M059J (cell line): ENCODE data around the gene PSORS1C1. TPM values are rescaled to one million over a fixed set of nuclear protein-coding genes. Genes with fewer than 3 reads are reported as not detected.
"Not testable (repeated sequence)": the region's sequence is repeated elsewhere in the genome, so short reads cannot be mapped to it uniquely, and the experiment has no call there.

Source experiments
- DNase-seq: peaks from one replicate; pipeline ENCODE4 v3.0.0-alpha.2; 2012; ENCODE audit warnings: low read depth
- total RNA-seq: library from RNA; depleted of rRNA; stranded (reverse); fragments of >200 nt; shearing (Covaris generic); gene quantifications from 2 replicates; pipeline ENCODE4 v1.2.3, GENCODE V29; 2014

The PSORS1C1 gene
- total RNA-seq, 1 experiment from 2014 or later, result 8.3 TPM

DNA sequence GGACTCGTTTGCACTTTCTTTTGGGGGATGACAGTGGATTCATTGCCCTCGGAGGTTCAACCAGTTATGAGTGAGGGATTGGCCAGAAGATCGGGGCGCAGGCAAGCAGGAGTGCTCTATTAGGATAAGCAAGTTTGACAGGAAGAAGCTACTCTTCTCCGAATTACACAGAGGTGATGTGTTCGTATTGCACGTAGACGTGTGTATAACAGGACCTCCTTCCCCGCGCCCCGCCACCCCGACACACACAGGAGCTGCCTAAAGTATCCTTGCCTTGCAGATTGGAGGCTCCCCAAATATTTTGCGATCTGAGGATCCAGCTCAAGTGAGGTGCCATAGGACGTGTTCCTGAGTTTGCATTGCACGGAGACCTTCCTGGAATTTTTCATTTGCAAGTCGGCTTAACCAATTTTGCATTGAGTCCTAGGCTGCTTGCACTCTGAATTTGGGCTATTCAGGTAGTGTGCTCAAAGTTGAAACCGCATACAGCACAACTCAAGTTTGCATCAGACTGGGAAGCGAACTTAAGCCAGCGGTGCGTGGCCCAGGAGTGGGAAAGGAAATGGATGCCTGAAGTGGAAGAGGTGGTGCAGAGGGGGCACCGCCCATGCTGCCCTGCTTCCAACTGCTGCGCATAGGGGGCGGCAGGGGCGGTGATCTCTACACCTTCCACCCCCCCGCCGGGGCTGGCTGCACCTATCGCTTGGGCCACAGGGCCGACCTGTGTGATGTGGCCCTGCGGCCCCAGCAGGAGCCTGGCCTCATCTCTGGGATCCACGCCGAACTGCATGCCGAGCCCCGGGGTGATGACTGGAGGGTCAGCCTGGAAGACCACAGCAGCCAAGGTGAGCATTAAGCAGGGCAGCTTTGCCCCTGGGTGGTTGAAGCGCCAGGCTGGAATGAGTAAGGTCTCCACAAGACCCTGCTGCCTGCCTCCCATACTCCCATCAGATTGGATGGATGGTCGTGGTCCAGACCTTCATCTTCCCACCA is 44.6 kb downstream of the PSORS1C1 start:
- peak; percentile 67 for DNase-seq

DNA sequence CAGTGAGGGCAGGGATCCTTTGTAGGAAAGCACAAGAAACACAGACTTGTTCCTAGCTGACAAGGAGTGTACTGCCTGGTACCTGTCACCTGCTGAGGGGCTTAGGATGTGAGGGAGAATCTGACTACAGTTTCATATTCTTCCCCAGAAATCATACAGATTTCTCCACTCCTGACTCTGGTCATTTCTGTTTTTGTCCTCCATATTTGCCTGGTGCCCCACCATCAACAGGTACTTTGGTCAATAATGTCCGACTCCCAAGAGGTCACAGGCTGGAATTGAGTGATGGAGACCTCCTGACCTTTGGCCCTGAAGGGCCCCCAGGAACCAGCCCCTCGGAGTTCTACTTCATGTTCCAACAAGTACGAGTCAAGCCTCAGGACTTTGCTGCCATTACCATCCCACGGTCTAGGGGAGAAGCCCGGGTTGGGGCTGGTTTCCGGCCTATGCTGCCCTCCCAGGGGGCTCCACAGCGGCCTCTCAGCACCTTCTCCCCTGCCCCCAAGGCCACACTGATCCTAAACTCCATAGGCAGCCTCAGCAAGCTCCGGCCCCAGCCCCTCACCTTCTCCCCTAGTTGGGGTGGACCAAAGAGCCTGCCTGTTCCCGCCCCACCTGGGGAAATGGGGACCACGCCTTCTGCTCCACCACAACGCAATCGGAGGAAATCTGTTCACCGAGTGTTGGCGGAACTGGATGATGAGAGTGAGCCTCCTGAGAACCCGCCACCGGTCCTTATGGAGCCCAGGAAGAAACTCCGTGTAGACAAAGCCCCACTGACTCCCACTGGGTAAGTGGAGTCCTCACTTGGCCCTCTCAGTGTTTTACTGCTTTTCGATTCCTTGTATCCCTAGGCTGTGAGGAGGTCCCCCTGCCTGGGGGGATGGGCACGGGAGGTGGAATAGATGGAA is 46.9 kb downstream of the PSORS1C1 start:
- DNase-seq, result no peak

GRCh38 chr6:31162463-31163165 is 48.0 kb downstream of the PSORS1C1 start:
- no peak for DNase-seq

- peak; percentile 52 for DNase-seq
Measured at GRCh38 chr6:31163922-31164321, 49.3 kb downstream of the PSORS1C1 start.

- DNase-seq, result not testable (repeated sequence)
Measured at GRCh38 chr6:31164475-31165063, 50.0 kb downstream of the PSORS1C1 start.

GRCh38 chr6:31165064-31165832 is 50.6 kb downstream of the PSORS1C1 start:
- not testable (repeated sequence) for DNase-seq

GRCh38 chr6:31165986-31166385 is 51.4 kb downstream of the PSORS1C1 start:
- DNase-seq, result no peak

DNA sequence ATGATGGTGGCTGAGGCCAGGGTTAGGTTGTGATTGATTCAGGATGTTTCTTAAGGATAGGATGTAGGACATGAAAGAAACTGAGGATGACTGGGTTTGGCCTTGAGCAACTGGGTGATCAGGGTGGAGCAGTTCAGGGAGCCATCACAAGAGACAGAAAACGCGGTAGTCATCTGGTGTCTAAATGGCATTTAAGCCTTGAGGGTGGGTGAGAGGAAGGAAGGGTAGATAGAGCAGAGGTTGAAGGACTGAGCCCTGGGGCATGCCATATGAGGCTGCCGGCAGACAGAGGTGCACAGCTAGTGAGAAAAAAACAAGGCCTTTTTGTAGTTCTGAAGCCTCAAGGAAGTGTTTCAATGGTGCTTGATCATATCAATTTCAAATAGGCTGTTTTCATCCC is 54.0 kb downstream of the PSORS1C1 start:
- no peak for DNase-seq

DNA sequence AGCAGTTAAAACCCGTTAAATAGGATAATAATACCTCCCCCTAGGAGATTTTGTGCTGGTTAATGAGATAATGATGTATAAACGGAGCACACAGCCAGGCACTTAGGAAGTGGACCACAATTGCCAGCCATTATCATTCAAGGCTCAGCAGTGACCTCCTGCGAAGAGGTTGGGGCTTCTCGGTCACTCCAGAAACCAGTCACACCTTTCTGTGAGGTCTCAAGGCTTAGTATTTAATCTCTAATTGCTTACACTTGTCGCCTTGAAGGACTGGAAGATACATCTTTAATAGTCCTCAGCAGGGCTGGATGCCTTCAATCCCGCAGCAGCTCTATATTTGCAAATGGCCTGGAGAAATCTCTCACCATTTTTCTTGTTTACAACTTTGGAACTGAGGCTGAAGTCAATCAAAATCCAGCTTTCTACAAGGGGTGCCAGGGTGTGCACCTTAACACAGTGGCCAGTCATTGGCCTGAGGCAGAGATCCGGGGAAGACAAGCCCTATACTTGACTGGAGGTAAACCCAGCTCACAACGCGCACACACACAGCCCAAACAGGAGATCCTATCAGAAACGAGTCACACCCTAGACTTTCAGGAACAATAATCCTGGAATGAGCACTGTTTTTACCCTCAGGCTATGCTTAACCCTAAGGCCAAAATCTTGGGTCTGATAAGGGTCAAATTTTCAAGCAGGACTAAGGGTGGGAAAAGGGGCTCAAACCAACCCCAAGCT is 54.7 kb downstream of the PSORS1C1 start:
- peak; percentile 52 for DNase-seq

- DNase-seq, result not testable (repeated sequence)
Measured at GRCh38 chr6:31169858-31170599, 55.4 kb downstream of the PSORS1C1 start.

GRCh38 chr6:31170600-31170881 is 55.9 kb downstream of the PSORS1C1 start, which contains the start of gene POU5F1:
Gene POU5F1 (minus strand): TSS chr6:31170682. CDS start chr6:31170620, 62 bp downstream.
- DNase-seq, result no peak

GRCh38 chr6:31170987-31171671 is 56.5 kb downstream of the PSORS1C1 start:
- DNase-seq, result no peak

DNA sequence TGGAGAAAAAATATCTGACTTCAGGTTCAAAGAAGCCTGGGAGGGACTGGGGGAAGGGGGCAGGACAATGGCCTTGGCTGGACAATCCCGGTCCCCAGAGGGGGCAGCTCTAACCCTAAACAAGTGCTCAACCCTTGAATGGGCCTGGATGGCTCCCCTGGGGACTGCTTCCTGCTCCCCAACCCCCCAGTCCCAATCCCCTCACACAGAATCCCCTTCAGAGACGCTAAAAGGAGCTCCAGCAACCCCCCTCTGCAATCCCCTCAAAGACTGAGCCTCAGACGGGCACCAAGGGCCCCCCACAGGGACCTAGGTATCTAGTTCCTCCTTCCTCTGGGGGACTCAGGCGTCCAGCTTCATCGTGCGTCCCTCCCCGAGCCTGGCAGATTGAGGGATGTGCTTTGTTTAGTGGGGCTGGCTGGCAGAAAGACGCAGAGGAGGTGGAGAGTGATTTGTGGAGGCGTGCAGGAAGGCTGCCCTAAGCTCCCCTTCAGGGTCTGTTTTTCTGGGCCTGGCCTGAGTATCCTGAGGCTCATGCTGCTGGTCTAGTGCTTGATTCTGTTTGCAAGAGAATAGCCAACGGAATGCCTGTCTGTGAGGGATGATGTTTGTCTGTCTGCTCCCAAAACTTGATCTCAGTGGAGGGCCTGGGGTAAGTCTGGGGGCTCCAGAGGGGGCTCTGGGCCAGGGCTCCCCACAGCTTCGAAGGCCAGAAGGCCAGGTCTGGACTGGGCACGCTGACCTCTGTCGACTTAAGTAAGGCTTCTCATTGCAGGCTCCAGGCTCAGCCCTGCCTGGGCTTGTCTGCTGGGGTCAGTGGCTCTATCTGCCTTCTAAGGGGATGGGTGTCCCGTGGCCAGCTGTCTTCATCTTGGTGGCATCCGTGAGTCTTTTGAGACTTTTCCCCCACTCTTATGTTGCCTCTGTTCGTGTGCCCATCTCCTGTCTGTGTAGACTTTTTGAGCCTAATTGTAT is 57.6 kb downstream of the PSORS1C1 start:
- DNase-seq, result no peak

DNA sequence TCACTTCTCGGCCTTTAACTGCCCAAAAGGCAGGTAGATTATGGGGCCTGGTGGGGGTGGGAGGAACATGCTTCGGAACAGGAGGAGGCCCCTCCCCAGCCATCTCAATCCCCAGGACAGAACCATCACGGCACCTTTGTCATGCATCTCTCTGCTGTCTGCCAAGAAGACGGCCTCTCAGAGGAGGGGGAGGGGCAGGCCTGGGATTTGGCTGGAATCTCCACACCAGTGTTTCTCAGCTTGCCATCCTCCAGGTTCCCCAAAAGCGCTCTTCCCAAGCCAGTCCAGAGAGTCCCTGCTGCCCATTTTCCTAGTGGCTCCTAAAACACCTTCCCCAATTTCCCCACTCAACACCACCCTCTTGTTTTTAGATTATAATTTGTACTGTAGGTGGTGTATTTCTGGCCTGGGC is 58.4 kb downstream of the PSORS1C1 start:
- no peak for DNase-seq

DNA sequence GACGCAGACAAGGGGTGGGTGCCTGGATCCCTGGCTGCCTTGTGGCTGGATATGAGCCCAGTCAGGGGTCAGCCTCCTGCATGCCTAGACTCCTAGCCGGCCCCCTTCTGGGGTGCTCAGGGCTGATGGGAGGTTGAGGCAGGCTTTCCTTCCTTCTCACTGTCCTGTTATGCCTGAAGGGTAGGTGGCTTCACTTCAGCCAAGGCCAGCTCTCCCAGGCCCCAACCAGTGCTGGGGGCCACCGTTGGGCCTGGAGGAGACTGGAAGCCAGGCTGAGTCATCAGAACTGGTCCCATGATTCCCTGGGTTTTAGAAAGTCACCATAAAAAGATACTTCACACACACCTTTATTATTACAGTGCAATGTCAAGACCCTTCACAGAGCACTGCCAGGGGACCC is 58.8 kb downstream of the PSORS1C1 start:
- peak; percentile 46 for DNase-seq

- DNase-seq, result no peak
Measured at GRCh38 chr6:31174378-31174777, 59.8 kb downstream of the PSORS1C1 start.

DNA sequence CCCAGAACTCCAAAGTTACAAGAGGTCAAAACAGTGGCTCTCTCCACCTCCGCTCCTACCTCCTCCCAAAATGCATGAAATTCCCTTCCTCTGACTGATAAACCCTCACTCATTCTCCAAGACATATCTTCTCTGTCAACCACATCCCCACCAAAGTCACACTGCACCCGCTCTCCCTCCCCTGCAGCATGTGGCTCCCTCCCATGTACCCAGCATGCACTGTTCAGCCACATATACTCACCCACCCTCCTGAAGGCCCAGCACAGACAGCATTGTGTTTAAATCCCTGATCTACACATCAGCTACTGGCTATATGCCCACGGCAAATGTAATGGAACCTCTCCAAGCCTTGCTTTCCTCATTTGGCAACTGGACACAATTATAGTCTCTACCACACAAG is 61.4 kb downstream of the PSORS1C1 start:
- DNase-seq, result peak; percentile 69
